OCI-LY1 (cell line): ENCODE results near the gene CACNA1I.

ENCODE experiments used
- CTCF ChIP-seq: fragments of 200-600 bp; sonication (generic), shearing (Covaris generic); IDR thresholded peaks from 2 replicates; pipeline ENCODE4 v1.5.1; 2017; ENCODE audit warnings: mild to moderate bottlenecking, antibody characterized with exemption, low read length, moderate library complexity, mixed read lengths
- EZH2 ChIP-seq: fragments of 200-600 bp; sonication (generic), shearing (Covaris generic); IDR thresholded peaks from 2 replicates; pipeline ENCODE4 v1.8.0; 2017; ENCODE audit warnings: borderline replicate concordance, mixed run types, mild to moderate bottlenecking, antibody characterized with exemption, low read length, moderate library complexity, mixed read lengths

GRCh38 chr22:39581303-39581702, 10.8 kb downstream of the CACNA1I start:
- no peak for TF ChIP-seq CTCF
- TF ChIP-seq EZH2, result no peak
